HG03103 (cell line): ENCODE results near the gene CDKN2C.
"Not testable (repeated sequence)": the region's sequence is repeated elsewhere in the genome, so short reads cannot be mapped to it uniquely, and the experiment has no call there.

Source experiments
- ATAC-seq: cut with Tn5 transposase; IDR thresholded peaks from one replicate; pipeline ENCODE4 v1.9.1; 2021; ENCODE audit warnings: low read depth; ENCODE audit not compliant: unreplicated experiment

Gene CDKN2C

GRCh38 chr1:50978144-50978851 is 8.3 kb downstream of the CDKN2C start:
- ATAC-seq: peak; percentile 31

- ATAC-seq: no peak
Observed at GRCh38 chr1:50978852-50979781, 9.1 kb downstream of the CDKN2C start.

GRCh38 chr1:50979937-50980336 is 9.9 kb downstream of the CDKN2C start:
- no peak for ATAC-seq

- no peak for ATAC-seq
Observed at GRCh38 chr1:50980505-50980904, 10.5 kb downstream of the CDKN2C start.

- no peak for ATAC-seq
Observed at GRCh38 chr1:50981741-50982140, 11.7 kb downstream of the CDKN2C start.

- no peak for ATAC-seq
Observed at GRCh38 chr1:50982611-50983010, 12.6 kb downstream of the CDKN2C start.

- no peak for ATAC-seq
Observed at GRCh38 chr1:50983219-50983802, 13.3 kb downstream of the CDKN2C start.

- no peak for ATAC-seq
Observed at GRCh38 chr1:50985094-50985493, 15.0 kb downstream of the CDKN2C start.

- no peak for ATAC-seq
Observed at GRCh38 chr1:50986653-50987052, 16.6 kb downstream of the CDKN2C start.

- no peak for ATAC-seq
Observed at GRCh38 chr1:50989694-50990093, 19.6 kb downstream of the CDKN2C start.

GRCh38 chr1:50992532-50993318 is 22.7 kb downstream of the CDKN2C start:
- no peak for ATAC-seq

GRCh38 chr1:50993645-50994044 is 23.6 kb downstream of the CDKN2C start:
- no peak for ATAC-seq

- ATAC-seq: no peak
Observed at GRCh38 chr1:50994997-50995396, 25.0 kb downstream of the CDKN2C start.

- ATAC-seq: no peak
Observed at GRCh38 chr1:50995651-50996050, 25.6 kb downstream of the CDKN2C start.

- ATAC-seq: no peak
Observed at GRCh38 chr1:50996083-50996482, 26.0 kb downstream of the CDKN2C start.

GRCh38 chr1:50999375-50999774 is 29.3 kb downstream of the CDKN2C start:
- ATAC-seq: not testable (repeated sequence)

- peak; percentile 67 for ATAC-seq
Observed at GRCh38 chr1:51000160-51000559, 30.1 kb downstream of the CDKN2C start.

- no peak for ATAC-seq
Observed at GRCh38 chr1:51000651-51001050, 30.6 kb downstream of the CDKN2C start.

GRCh38 chr1:51002516-51002915 is 32.5 kb downstream of the CDKN2C start:
- ATAC-seq: no peak

- not testable (repeated sequence) for ATAC-seq
Observed at GRCh38 chr1:51005549-51005948, 35.5 kb downstream of the CDKN2C start.

- ATAC-seq: no peak
Observed at GRCh38 chr1:51009381-51009780, 39.3 kb downstream of the CDKN2C start.
